ENCODE results near the gene TCF12. TPM values are rescaled to one million over a fixed set of nuclear protein-coding genes. Genes with fewer than 3 reads are reported as not detected.

Gene TCF12
- total RNA-seq, 1 experiment from 2014 or later = 102 TPM

DNA sequence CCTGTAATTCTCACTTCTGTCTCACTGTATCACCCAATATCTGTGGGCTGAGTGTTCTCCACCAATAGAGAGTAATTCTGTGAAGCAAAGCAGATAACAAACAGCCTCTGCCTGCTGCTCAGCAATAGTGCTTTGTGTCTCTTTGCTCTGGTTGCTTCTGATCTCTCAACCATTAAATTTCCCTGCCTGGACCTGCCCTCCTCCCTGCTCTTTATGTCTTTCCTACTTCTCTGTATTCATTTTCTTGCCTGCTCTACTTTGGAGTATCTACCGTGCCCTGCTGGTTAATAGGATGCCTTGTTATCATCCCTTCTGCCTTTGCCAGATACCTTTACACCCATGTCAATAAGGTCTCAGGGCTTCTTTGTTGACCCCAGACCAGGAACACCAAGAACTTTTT is 355.0 kb downstream of the TCF12 start:
- BruUV-seq (replicated peaks) = no TSS peak
- ATAC-seq (no peak), DNase-seq (ENCODE audit: low read depth, low spot score) (no peak)
- Histone ChIP-seq H3K27me3 (ENCODE audit: control insufficient read depth, insufficient read depth, low read length) (no peaks in the 10 kb centered on the region), H3K9me3 (ENCODE audit: control insufficient read depth, insufficient read depth, low read depth, low read length) (no peaks in the 10 kb centered on the region), H3K4me3 (ENCODE audit: low read depth in 2 of 2, low read length in 2 of 2) (no peak overlapping the region), H3K27ac (ENCODE audit: low read length) (no peak overlapping the region), H3K4me1 (ENCODE audit: control insufficient read depth, insufficient read depth, low read length) (no peaks in the 10 kb centered on the region), H3K36me3 (ENCODE audit: control insufficient read depth, insufficient read depth, low read length) (no peaks in the 10 kb centered on the region)
- TF ChIP-seq, protein P1, sequence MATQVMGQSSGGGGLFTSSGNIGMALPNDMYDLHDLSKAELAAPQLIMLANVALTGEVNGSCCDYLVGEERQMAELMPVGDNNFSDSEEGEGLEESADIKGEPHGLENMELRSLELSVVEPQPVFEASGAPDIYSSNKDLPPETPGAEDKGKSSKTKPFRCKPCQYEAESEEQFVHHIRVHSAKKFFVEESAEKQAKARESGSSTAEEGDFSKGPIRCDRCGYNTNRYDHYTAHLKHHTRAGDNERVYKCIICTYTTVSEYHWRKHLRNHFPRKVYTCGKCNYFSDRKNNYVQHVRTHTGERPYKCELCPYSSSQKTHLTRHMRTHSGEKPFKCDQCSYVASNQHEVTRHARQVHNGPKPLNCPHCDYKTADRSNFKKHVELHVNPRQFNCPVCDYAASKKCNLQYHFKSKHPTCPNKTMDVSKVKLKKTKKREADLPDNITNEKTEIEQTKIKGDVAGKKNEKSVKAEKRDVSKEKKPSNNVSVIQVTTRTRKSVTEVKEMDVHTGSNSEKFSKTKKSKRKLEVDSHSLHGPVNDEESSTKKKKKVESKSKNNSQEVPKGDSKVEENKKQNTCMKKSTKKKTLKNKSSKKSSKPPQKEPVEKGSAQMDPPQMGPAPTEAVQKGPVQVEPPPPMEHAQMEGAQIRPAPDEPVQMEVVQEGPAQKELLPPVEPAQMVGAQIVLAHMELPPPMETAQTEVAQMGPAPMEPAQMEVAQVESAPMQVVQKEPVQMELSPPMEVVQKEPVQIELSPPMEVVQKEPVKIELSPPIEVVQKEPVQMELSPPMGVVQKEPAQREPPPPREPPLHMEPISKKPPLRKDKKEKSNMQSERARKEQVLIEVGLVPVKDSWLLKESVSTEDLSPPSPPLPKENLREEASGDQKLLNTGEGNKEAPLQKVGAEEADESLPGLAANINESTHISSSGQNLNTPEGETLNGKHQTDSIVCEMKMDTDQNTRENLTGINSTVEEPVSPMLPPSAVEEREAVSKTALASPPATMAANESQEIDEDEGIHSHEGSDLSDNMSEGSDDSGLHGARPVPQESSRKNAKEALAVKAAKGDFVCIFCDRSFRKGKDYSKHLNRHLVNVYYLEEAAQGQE (IDR thresholded peaks at IDR 0.05; ENCODE audit: insufficient read depth in 1 of 2, low read depth in 2 of 2, low read length in 1 of 2) = no peak
- TF ChIP-seq, protein P2, sequence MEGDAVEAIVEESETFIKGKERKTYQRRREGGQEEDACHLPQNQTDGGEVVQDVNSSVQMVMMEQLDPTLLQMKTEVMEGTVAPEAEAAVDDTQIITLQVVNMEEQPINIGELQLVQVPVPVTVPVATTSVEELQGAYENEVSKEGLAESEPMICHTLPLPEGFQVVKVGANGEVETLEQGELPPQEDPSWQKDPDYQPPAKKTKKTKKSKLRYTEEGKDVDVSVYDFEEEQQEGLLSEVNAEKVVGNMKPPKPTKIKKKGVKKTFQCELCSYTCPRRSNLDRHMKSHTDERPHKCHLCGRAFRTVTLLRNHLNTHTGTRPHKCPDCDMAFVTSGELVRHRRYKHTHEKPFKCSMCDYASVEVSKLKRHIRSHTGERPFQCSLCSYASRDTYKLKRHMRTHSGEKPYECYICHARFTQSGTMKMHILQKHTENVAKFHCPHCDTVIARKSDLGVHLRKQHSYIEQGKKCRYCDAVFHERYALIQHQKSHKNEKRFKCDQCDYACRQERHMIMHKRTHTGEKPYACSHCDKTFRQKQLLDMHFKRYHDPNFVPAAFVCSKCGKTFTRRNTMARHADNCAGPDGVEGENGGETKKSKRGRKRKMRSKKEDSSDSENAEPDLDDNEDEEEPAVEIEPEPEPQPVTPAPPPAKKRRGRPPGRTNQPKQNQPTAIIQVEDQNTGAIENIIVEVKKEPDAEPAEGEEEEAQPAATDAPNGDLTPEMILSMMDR (IDR thresholded peaks at IDR 0.05) = no peak
- TF ChIP-seq SIN3A (IDR thresholded peaks at IDR 0.05; ENCODE audit: borderline replicate concordance, insufficient read depth, low read depth, low read length) = no peak
- TF ChIP-seq TCF7L2 (IDR thresholded peaks at IDR 0.05; ENCODE audit: low read depth, low read length) = no peak
- no peak for TF ChIP-seq POLR2AphosphoS5 (IDR thresholded peaks at IDR 0.05; ENCODE audit: low read depth, low read length)
- ChIA-PET CTCF (interaction anchor here (0.6 kb wide), 1 partner anchor 125 kb away, joined by 4 read pairs; no protein-coding TSS in a partner anchor), POLR2A (no interaction called here)
- in situ Hi-C loops (cut with HindIII; ENCODE audit: low pct_unique_long_range_greater_than_20kb, low sequenced_read_pairs) (no loop called here), intact Hi-C loops (cut with micrococcal nuclease; ENCODE audit: unreplicated experiment) (no loop called here)

DNA sequence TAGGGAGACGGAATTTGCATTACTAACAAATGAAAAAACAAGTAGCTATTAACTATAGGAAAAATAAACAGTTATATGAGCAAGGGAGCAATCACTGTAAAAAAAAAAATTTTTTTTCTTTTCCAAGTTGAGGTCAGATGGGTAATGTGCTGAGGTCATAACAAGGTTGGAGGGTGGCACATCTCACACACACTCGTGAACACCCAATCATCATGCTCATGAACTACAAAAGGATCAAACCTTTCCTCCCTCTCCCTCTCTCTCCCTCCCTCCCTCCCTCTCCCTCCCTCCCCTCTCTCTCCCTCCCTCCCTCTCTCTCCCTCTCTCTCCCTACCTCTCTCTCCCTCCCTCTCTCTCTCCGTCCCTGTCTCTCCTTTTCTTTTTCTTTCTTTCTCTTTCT is 360.0 kb downstream of the TCF12 start:
- BruUV-seq (replicated peaks) = no TSS peak
- H3K36me3 ChIP-seq (ENCODE audit: control insufficient read depth, insufficient read depth, low read length) = 0 out of 2 replicates have a peak, but pooled peaks cover 4% of the 10 kb centered on the region
- no peaks in the 10 kb centered on the region for H3K27me3 ChIP-seq (ENCODE audit: control insufficient read depth, insufficient read depth, low read length)
- H3K9me3 ChIP-seq (ENCODE audit: control insufficient read depth, insufficient read depth, low read depth, low read length) = no peaks in the 10 kb centered on the region
- H3K4me3 ChIP-seq (ENCODE audit: low read depth in 2 of 2, low read length in 2 of 2) = no peak overlapping the region
- ATAC-seq (no peak), DNase-seq (ENCODE audit: low read depth, low spot score) (no peak)
- TF ChIP-seq, protein P2 (IDR thresholded peaks at IDR 0.05) = no peak
- TF ChIP-seq SIN3A (IDR thresholded peaks at IDR 0.05; ENCODE audit: borderline replicate concordance, insufficient read depth, low read depth, low read length) (no peak), POLR2AphosphoS5 (IDR thresholded peaks at IDR 0.05; ENCODE audit: low read depth, low read length) (no peak), TCF7L2 (IDR thresholded peaks at IDR 0.05; ENCODE audit: low read depth, low read length) (no peak)
- TF ChIP-seq, protein P1 (IDR thresholded peaks at IDR 0.05; ENCODE audit: insufficient read depth in 1 of 2, low read depth in 2 of 2, low read length in 1 of 2) = no peak
- ChIA-PET CTCF (no interaction called here), POLR2A (no interaction called here)
- no peak overlapping the region for H3K27ac ChIP-seq (ENCODE audit: low read length)
- intact Hi-C loops (cut with micrococcal nuclease; ENCODE audit: unreplicated experiment) (no loop called here), in situ Hi-C loops (cut with HindIII; ENCODE audit: low pct_unique_long_range_greater_than_20kb, low sequenced_read_pairs) (no loop called here)
- H3K4me1 ChIP-seq (ENCODE audit: control insufficient read depth, insufficient read depth, low read length) = no peaks in the 10 kb centered on the region
